G401.6 (cell line): ENCODE measurements around the gene RESF1.

Experiments
- FAIRE-seq: peaks from 2 replicates; lab custom pipeline; 2012; peaks lifted over from hg19 to GRCh38; lab: Jason Lieb, UNC

The RESF1 gene

DNA sequence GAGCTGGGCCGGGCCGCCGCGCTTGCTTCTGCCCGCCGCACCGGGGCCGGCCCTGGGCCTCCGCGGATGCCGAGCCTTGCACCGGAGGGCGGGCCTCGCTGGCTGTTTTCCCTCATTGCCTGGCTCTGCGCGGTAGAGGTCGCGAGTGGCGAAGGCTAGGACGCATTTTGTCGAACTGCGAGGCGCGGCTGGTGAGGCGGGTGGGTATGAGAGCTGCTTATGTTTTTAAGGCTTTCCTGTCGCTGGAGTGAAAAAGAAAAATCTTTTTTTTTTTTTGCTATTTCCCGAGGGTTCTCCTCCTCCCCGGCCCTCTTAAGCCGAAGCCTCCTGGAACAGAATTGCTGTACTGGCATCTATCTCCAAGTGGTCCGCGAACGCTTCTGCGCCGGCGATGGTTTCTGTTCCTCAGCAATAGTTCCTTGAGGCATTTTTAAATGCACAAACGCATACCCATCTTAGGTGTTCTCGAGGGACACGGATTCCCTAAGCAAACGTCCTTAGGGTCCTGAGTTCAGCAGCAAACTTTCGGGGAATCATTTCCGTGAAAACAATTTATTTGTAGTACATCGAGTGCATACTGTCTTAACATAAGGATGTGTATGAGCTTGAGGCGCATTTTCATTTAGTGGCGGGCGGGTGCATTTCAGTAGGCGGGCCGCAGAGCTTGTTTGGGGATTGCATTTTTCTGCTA lies 631 bp downstream of the RESF1 start:
- FAIRE-seq: no peak

DNA sequence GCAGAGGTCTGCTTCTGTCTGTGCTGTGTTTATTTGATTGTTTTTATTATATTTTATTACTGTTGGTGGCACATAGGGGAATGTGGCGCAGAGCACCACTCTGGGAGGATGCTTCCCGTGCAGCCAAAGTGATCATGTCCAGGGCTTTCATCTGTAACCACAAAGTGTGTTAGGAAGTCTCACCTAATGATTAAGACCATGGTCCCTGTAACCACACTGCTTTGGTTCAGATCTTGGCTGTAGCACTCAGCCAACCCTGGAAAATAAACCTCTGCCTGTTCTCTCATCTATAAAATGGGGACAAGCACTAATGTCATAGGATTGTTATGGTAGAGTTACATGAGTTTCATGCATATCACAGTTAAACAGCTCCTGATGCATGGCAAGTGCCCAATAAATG lies 1.9 kb downstream of the RESF1 start:
- no peak for FAIRE-seq

DNA sequence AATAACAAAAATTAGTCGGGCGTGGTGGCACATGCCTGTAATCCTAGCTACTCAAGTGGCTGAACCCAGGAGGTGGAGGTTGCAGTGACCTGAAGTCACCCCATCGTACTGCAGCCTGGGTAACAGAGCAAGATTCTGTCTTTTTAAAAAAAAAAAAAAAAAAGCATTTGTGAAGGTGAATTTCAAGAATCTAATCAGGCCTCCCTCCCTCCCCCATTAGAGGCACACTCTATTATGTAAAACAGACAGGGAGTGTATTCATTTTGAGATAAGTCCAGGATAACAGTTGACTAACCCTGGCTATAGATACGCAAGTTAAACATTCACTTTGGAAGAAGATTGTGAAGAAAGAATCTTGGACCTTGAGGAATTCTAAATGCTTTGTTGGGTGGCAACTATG lies 2.9 kb downstream of the RESF1 start:
- FAIRE-seq: no peak

DNA sequence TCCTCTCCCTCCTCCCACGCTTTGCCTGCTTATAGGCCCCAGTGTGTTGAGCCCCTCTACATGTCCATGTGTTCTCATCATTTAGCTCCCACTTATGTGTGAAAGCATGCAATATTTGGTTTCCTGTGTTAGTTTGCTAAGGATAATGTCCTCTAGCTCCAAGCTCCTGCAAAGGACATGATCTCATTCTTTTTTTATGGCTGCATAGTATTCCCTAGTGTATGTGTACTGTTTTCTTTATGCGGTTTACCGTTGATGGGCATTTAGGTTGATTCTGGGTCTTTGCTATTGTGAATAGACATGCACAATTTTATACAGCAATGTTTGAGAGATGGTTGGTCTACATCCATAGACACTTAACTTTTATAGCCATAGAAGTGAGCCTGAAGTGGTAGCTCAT lies 5.1 kb downstream of the RESF1 start:
- FAIRE-seq: no peak

DNA sequence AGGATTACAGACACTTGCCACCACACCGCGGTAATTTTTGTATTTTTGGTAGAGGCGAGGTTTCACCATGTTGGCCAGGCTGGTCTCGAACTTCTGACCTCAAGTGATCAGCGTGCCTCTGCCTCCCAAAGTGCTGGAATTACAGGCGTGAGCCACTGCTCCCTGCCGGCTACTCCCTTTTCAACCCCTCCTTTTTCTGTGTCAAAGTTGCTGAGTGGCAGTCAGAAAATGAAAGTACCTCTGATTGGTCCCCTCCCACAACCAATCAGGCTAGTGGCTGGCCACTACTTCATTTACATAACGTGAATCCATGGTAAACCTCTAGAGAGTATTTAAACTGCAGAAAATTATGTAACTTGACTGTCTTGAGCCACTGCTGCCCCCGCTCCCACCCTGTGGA lies 5.9 kb downstream of the RESF1 start:
- no peak for FAIRE-seq

DNA sequence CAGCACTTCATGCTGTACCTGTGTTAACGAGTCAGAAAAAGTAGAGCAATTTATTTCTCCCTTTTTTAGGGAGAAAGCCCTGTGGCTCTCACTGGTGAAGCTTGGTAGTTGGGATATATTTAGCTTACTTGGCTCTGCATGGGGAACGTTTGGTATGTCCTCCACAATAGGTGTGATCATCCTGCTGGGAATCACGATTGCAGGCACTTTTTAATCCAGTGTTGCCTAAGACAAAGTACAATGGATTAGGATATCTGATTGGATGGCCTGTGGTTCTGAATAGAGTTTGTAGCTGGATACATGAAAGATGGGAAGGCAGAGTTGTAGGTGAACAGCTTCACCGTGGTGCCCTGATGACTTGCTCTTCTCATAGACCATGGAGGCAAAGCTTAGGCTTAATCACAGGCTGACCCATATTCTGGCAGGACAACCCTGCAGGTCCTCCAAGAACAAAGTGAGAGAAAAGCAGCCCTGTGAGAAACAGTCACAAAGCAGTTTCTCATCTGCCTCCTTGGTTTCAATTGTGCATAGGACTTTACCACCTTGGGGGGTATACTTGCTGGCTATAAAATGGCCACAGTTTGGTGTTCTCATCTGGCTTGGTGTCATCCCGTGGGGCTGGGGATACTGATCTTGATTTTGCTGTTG lies 7.5 kb downstream of the RESF1 start:
- no peak for FAIRE-seq

DNA sequence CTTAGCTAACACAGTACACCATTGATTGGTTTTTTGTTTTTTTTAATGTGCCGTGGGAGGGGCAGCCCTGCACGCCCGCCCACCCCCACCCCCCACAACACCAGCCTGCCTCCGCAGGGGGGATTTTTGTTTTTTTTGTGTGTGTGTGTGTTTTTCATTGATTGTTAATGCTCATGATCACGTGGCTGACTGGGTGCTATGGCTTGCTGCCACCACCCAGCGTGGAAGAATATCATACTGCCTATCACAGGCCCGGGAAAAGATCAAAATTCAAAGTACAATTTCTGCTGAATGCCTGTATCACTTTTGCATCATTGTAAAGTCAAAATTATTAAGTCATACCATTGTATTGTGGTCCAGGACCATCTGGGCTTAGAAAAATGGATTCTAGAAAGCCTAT lies 8.3 kb downstream of the RESF1 start:
- no peak for FAIRE-seq

DNA sequence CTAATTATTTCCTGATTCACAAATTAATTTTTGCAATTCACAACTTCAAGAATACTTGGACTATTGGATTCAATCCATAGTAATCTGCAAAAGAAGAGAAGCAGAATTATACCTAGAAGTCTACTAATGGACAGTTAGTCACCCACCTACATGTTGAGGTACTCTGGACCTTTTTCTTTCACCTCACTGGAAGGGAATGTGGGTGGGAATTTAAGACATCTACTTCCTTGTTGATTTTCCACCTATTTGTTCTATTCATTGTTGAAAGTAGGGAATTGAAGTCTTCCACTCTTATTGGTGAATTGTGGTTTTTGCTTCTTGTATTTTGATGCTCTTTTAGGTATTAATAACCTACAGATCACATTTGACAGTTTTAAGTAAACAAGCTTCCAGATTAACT lies 11.0 kb downstream of the RESF1 start:
- FAIRE-seq: no peak

DNA sequence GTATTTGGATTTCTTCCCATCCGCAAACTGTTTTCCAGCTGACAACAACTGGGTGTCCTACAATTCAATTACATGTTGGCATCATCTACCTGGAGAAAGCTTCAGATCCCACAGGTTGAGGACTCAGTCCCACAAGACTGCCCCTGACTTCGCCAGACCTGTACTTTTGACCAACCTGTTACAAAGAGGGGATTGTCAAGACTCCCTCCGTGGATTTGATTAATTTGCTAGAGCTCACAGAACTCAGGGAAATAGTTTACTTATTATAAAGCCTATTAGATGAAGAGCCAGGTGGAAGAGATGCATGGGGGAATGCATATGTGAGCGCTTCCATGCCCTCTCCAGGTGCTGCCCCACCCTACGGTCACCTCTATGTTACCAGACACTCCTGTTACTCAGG lies 14.6 kb downstream of the RESF1 start:
- no peak for FAIRE-seq

DNA sequence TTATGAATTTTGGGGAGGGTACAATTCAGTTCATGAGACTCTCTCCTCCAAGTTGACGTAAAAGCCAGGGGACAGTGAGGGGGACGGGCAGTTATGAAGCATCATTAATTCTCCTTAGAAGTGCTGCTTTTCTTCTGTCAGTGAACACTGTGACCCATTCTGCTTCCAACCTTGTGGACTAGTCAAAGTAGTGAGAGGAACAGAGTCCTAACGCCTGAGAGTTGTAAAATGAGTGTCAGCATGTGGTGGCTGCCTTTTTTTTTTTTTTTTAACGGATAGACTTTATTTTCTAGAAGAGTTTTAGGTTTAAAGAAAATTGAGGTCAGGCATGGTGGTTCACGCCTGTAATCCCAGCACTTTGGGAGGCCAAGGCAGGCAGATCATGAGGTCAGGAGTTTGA lies 15.5 kb downstream of the RESF1 start:
- no peak for FAIRE-seq

DNA sequence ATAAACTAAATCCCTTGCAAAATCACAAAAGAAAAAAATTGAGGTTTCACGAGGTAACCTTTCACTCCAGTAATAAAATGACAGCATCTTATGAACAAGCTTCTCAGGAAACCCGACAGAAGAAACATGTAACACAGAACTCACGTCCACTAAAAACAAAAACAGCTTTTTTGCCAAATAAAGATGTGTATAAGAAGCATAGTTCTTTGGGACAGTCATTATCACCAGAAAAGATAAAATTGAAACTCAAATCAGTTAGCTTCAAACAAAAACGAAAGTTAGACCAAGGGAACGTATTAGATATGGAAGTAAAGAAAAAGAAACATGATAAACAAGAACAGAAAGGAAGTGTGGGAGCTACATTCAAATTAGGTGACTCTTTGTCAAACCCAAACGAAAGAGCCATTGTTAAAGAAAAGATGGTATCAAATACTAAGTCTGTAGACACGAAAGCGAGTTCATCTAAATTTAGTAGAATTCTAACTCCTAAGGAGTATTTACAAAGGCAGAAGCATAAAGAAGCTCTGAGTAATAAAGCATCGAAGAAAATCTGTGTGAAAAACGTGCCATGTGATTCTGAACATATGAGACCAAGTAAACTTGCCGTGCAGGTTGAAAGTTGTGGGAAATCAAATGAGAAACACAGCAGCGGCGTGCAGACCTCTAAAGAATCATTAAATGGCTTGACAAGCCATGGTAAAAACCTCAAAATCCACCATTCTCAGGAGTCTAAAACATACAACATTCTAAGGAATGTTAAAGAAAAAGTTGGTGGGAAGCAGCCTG lies 25.8 kb downstream of the RESF1 start:
- no peak for FAIRE-seq

DNA sequence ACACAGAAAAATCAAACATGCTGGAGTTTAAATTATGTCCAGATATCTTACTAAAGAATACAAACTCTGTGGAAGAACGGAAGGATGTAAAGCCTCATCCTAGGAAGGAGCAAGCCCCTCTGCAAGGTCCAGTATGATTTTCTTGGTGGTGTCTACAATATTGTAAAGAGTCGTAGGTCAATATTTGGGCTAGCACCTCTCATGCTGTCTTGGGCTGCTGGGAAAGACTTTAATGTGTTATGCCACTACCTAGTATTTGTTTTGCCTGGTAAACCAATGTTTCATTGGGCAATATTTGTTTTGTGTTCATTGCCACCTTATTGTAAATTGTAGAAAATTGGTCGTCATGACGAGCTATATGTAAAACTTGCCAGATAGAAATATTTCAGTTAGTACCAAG lies 26.6 kb downstream of the RESF1 start:
- no peak for FAIRE-seq

DNA sequence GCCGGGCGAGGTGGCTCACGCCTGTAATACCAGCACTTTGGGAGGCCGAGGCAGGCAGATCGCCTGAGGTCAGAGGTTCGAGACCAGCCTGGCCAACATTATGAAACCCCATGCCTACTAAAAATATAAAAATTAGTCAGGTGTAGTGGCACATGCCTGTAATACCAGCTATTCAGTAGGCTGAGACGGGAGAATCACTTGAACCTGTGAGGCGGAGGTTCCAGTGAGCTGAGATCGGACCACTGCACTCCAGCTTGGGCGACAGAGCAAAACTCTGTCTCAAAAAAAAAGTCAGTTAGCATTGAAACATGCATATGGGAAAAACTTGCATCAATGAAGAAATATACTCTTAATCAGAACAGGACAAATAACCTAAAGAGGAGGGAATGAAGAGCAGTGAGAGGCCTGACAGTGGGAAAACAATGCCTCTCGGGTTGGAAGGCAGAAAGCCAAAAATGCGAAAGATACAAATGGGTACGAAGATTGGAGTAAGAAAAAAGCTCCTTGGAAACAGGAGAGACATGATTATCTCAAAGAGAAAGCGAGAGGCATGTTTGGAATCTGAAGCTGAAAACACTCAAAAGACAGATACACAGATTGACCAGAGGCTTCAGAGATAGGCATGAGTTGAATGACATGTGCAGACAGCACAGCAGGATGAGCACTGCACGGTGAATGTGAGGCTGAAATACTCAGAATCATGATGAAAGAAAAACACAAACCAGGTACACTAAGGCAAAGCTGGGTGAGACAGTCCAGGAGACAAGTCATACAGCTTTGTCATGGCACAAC lies 30.6 kb downstream of the RESF1 start:
- FAIRE-seq: no peak

DNA sequence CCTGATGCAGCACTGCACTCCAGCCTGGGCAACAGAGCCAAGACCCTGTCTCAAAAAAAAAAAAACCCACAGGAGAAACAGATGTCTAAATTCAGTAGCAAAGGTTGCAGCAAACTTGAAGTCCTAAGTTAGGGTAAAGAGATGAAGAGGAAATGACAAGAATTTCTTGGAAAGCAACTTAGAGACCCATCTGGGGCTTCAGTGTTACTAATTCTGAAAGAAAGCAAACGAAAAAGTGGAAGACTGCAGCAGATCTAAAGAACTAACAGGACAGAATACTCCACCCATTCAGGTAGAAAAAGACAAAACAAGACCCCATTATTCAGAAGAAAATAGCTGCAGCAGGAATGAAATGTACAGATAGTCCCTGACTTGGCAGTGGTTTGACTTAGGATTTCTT lies 31.9 kb downstream of the RESF1 start:
- FAIRE-seq: no peak

DNA sequence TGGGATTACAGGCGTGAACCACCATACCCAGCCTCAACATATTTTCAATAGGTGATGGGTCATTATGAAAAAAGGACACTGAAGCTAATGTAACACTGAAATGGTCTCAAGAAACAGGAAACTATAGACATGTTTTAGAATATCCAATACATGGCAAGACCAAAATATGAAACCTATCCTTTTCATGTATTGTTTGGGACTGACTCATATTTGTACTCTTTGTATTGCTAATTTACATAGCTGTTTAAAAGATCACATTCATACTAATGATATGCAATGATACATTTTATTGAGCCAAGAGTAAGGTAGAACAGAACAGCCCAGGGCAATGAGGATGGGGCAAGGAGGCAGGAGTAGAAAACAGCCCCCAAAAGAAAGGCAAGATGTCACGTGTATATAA lies 32.6 kb downstream of the RESF1 start:
- FAIRE-seq: no peak

DNA sequence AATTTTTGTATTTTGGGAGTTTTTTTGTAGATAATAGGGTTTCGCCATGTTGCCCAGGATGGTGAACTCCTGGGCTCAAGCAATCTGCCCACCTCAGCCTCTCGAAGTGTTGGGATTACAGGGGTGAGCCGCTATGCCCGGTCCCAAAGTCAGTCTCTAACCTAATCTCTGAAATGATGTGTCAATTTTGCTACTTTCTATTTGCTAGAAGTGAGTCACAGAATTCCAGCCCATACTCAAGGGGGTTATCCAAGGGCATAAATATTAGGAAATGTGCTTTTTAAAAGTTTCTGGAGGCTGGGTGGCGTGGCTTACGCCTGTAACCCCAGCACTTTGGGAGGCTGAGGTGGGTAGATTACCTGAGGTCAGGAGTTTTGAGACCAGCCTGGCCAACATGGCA lies 40.5 kb downstream of the RESF1 start:
- no peak for FAIRE-seq

DNA sequence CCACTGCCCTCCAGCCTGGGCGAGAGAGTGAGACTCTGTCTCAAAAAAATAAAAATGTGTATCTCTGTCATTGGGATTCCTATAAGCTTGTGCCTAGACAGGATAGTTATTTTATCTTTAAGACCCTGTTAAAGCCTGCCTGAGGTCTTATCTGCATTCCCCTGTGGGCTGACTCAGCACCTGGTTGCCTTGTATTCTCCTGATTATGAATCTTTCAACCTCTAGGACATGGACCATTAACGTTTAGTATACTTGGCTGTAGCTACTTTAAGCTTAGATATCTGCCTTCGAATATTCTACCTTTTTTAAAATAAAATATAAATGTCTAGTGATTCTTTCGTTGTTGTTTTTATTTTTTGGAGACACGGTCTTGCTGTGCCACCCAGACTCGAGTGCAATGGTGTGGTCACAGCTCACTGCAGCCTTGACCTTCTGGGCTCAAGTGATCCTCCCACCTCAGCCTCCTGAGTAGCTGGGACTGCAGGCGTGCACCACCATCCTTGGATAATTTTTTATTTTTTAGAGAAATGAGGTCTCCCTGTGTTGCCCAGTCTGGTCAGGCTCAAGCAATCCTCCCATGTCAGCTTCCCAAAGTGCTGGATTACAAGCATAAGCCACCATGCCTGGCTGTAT lies 41.3 kb downstream of the RESF1 start:
- no peak for FAIRE-seq

DNA sequence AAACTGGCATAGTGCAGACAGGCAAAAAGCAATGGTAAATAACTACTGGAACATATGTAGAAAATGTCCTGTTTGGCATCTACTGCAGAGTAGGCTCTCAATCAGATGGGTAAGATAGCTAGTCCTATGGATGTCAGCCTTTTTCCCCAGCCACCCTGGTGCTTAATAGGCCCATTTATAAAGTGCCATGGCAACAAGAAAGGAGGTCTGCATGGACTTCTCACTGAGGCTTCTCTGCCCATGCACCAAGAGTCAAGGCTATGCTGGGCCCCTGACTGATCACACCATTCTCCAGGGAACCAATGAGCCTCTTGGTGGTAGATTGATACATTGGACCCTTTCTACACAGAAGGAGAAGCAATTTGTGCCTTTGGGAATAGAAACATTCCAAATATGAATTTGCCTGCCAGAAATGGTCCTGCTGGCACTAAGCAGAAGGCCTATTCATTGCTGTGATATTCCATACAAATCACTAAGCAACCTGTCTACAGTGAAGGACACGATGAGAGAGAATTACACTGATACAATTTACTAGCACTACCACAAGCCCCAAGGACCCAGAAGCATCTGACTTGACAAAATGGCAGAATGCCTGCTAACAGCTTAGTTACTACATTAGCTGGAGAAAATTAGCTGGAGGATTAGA lies 43.8 kb downstream of the RESF1 start:
- FAIRE-seq: no peak

DNA sequence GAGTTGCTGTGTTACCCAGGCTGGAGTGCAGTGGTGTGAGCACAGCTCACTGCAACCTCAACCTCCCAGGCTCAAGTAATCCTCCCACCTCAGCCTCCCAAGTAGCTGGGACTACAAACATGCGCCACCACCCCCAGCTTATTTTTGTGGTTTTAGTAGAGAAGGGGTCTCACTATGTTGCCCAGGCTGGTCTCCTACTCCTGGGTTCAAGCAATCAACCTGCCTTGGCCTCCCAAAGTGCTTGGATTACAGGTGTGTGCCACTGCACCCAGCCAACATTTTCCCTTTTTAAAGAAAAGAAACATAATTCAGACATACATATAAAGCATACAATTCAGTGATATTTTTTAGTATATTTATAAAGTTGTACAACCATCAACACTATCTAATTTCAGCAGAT lies 44.4 kb downstream of the RESF1 start:
- FAIRE-seq: no peak

DNA sequence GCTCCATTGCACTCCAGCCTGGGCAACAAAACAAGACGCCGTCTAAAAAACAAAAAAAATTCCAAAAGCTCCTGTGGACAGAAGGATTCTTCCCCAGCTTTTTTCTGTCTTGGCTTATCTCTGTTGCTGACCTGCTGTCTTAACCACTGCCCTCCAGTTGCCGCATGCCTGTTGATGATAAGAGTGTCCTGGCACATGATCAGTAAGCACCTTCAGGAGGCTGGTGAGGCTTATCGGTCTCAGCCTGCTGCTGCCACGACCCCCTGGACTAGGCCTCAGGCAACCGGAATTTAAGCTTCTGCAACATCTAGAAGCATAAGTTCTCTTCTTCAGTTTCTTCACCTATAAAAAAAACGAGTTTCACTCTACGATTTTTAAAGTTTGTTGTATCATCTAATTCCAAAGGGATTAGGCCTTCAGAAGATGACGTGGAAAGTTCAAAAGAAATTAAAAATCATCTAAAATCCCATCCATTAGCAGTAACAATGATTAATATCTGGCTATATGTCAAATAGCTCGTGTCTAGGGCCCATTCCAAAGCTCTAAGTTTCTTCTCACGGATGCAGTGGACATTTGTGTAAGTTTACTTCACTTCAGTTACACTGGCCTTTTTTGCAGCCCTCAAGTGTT lies 46.4 kb downstream of the RESF1 start:
- no peak for FAIRE-seq
